Right kidney (tissue), 1 donor: ENCODE results near the gene RNGTT.
"Not testable (repeated sequence)": the region's sequence is repeated elsewhere in the genome, so short reads cannot be mapped to it uniquely, and the experiment has no call there.

Experiments
- DNase-seq: peaks from one replicate; pipeline ENCODE4 v3.0.0-alpha.2; 2016

RNGTT gene

GRCh38 chr6:88722686-88723085 is 240.7 kb downstream of the RNGTT start:
- no peak for DNase-seq

- DNase-seq = not testable (repeated sequence)
Observed at GRCh38 chr6:88716399-88716798, 247.0 kb downstream of the RNGTT start.

- DNase-seq = no peak
Observed at GRCh38 chr6:88712243-88712936, 251.0 kb downstream of the RNGTT start.

DNA sequence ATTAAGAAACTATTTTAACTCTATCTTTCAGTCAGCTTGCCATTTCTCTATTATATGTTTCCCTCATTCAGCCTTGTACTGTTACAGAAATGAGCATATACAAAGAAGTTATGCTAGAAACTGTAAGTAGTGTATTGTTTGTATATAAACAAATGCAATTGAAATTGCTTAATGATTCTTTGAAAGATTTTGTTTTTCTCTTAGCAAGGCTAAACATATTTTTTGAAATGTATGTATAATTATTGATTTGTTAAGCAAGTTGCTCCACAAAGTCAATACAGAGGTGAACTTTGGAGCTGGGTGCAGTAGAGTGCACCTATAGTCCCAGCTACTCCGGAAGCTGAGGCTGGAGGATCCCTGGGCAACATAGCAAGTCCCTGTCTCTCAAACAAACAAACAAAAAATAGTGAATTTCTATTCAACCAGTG is 253.6 kb downstream of the RNGTT start:
- DNase-seq = no peak

DNA sequence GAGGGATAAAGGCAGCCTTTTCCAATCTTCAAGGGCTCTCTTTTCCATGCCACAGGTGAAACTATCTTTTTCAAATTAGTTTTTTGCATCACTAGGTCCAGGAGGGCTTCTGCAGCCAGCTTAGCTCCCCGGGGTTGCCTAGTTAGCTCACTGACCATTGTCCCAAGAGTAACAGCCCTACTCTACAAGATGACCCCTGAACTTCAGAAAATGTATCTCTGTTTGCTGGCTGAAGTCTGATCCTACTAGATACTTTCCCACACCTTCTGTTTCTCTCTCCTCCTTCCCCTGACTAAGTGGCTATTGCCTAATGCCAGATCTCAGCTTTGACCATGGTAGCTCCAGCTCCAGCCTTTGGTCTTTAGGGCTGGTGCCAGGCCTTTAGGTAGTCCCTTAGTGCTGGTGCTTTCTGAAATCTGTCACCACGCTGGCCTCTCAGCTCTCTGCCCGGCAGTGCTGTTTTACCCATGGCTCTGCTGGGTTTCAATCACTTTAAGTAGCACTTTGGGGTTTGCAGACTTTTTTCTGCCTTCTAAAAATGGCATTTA is 255.1 kb downstream of the RNGTT start:
- DNase-seq = no peak

- no peak for DNase-seq
Observed at GRCh38 chr6:88705601-88706000, 257.8 kb downstream of the RNGTT start.

- DNase-seq = no peak
Observed at GRCh38 chr6:88704980-88705379, 258.4 kb downstream of the RNGTT start.

DNA sequence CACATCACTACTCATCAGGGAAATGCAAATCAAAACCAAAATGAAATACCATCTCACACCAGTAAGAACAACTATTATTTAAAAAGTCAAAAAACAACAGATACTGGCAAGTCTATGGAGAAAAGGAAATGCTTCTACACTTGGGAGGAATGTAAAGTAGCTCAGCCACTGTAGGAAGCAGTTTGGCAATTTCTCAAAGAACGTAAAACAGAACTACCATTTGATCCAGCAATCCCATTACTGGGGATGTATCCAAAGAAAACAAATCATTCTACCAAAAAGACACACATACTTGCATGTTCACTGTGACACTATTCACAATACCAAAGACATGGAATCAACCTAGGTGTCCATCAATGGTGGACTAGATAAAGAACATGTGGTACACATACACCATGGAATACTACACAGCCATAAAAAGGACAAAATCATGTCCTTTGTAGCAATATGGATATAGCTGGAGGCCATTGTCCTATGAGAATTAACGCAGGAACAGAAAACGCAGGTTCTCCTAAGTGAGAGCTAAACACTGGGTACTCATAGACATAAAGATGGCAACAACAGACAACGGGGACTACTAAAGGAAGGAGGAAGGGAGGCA is 260.4 kb downstream of the RNGTT start:
- DNase-seq = no peak

DNA sequence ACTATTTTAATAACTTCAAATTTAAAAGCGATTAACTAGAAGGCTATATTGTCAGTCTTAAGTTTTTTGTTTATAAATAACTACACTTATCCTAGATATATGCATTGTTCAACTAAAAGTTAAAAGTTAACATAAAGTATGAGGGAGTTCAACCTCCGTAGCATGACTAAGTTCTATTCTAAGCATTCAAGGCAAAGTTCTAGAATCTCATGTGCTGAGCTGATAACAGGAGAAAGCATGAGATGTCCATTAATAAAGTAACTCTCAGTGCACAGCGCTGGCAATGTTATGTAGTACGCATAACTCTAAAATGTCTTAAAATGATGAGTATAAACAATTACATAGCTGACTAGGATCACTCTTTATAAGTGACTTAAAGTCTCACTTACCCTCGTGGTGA is 264.8 kb downstream of the RNGTT start:
- no peak for DNase-seq

DNA sequence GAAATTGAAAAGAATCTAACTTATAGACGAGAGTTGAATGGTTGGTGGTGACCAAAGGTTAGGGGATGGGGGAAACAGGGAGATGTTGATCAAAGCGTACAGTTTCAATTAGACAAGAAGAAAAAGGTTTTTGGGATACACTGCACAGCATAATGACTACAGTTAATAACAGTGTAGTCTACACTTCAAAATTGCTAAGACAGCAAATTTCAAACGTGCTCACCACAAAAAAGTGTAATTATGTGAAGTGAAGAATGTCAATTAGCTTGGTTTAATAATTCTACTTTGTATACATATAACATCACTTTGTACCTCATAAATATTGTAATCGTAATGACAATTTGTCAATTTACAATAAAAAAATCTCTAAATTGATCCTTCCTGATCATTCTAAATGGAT is 267.5 kb downstream of the RNGTT start:
- no peak for DNase-seq

DNA sequence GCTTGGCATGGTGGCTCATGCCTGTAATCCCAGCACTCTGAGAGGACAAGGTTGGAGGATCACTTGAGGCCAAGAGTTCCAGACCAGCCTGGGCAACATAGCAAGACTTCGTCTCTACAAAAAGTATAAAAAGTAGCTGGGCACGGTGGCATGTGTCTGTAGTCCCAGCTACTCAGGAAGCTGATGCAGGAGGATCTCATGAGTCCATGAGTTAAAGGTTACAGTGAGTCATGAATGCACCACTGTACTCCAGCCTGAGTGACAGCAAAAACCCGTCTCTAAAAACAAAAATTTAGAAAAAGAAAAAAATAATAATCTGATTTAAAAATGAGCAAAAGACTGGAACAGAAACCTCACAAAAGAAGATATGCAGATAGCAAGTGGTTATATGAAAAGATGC is 279.7 kb downstream of the RNGTT start:
- DNase-seq = no peak

DNA sequence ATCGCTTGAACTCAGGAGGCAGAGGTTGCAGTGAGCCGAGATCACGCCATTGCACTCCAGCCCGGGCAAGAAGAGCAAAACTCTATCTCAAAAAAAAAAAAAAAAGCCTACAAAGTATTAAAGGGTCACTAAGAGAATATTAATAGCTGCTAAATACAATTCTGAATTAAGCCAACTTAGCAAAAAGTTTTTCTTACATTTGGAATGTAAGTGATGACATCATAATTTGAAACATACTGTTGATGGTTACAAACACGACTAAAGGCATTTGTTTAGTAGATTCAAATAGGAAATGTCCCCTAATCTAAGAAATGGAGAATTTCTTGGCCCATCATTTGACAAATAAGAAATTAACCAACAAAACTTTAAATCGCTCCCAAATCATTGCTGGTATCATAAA is 282.8 kb downstream of the RNGTT start:
- DNase-seq = no peak

DNA sequence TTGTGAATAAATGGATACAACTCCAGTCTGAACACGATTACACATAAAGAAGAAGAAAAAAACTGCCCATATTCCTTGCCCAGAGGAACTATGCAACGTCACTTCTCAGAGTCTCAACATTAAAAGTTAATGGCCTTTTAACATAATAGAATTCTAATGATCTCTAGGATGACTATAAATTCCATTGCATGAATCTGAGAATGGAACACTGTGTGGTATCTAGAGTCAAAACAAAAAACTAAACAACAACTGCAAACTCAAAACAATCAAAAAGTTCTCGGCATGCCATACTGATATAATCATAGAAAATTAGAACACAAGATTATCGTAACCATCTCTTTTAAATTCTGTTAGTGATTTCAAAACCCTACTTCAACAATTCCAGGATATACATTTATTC is 283.6 kb downstream of the RNGTT start:
- DNase-seq = no peak

DNA sequence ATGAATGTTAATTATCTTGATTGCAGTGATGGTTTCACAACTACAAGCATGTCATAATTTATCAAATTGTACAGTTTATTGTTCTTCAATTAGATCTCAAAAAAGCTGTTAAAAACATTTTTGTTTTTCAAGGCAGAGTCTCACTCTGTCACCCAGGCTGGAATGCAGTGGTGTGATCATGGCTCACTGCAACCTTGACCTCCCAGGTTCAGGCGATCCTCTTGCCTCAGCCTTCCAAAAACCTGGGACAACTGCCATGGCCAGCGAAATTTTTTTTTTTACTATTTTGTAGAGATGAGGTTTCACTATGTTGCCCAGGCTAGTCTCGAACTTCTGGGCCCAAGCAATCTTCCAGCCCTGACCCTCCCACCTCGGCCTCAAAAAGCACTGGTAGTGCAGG is 286.1 kb downstream of the RNGTT start:
- DNase-seq = no peak

DNA sequence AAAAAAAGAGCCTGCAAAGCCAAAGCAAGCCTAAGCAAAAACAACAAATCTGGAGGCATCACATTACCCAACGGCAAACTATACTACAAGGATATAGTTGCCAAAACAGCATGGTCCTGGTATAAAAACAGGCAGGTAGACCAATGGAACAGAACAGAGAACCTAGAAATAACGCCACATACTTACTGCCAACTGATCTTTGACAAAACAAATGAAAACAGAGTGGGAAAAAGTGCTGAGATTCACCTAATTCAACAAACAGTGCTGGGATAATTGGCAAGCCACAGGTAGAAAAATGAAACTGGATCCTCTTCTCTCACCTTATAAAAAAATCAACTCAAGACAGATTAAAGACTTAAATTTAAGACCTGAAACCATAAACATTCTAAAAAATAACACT is 291.8 kb downstream of the RNGTT start:
- DNase-seq = no peak

DNA sequence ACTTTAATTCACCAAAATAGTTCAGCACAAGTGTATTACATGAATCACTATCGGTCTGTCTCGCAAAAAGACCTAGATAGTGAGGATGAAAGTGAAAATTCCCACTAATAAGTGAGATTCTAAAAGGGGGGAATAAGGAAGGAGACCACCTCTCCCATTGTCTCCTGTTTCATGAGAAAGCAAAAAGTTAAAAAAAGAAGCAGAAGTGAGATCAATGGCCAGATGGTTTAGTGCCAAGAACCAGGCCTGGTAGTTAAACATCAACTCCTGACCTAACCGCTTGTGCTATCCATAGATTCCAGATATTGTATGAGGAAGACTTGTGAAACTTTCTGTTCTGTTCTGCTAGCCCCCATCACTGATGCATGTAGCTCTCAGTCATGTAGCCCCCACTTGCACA is 293.0 kb downstream of the RNGTT start:
- DNase-seq = no peak

DNA sequence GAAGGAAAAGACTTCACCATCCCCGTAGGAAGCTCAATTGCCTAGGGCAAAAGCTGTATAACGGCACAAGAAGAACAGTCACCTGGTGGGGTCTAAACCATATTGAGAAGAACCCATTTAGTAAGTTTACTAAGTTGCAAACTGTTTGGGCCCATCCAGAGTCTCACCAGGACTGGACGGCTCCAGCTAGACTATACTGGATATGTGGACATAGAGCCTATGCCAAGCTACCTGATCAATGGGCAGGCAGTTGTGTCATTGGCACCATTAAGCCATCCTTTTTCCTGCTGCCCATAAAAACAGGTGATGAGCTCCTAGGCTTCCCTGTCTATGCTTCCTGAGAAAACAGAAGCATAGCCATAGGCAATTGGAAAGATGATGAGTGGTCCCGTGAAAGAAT is 293.9 kb downstream of the RNGTT start:
- no peak for DNase-seq

- no peak for DNase-seq
Observed at GRCh38 chr6:88666901-88667300, 296.5 kb downstream of the RNGTT start.

GRCh38 chr6:88665131-88665530 is 298.3 kb downstream of the RNGTT start:
- DNase-seq = no peak

DNA sequence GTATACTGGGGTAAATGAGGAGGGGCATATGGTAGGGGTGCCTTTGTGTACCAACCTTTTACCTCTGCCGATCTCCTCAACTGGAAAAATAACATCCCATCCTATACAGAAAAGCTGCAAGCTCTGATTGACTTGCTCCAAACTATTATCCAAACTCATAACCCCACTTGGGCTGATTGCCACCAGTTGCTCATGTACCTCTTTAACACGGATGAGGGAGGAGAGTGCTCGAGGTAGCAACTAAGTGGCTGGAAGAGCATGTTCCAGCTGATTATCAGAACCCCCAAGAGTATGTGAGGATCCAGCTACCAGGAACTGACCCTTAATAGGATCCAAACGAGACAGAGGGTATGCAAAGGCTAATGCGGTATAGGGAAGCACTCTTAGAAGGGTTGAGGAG is 299.6 kb downstream of the RNGTT start:
- DNase-seq = no peak

- no peak for DNase-seq
Observed at GRCh38 chr6:88662653-88663174, 300.7 kb downstream of the RNGTT start.

- DNase-seq = no peak
Observed at GRCh38 chr6:88662163-88662580, 301.2 kb downstream of the RNGTT start.

DNA sequence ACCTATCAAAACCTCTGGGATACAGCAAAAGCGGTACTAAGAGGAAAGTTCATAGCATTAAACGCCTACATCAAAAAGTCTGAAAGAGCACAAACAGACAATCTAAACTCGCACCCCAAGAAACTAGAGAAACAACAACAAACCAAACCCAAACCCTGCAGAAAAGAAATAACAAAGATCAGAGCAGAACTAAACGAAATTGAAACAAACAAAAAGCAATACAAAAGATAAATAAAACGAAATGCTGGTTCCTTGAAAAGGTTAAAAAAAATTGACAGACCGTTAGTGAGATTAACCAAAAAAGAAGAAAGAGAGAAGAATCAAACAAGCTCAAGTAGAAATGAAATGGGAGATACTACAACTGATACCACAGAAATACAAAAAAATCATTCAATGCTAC is 302.3 kb downstream of the RNGTT start:
- DNase-seq = no peak

GRCh38 chr6:88655586-88655985 is 307.8 kb downstream of the RNGTT start:
- no peak for DNase-seq
